ENCODE results near the gene MNX1.

Gene MNX1

GRCh38 chr7:157014635-157015555 lies 4.4 kb upstream of the MNX1 start:
- no peak for DNase-seq (ENCODE audit: low spot score)

- DNase-seq (ENCODE audit: low spot score): peak; percentile 11
These were observed 3.4 kb upstream of the MNX1 start for GRCh38 chr7:157013602-157014549.

GRCh38 chr7:157013101-157013500 lies 2.6 kb upstream of the MNX1 start:
- no peak for DNase-seq (ENCODE audit: low spot score)

GRCh38 chr7:157012113-157012547 lies 1.7 kb upstream of the MNX1 start:
- DNase-seq (ENCODE audit: low spot score): peak; percentile 65

- peak; percentile 76 for DNase-seq (ENCODE audit: low spot score)
These were observed 1.1 kb upstream of the MNX1 start for GRCh38 chr7:157011333-157012112.

GRCh38 chr7:157009778-157010587 lies 480 bp downstream of the MNX1 start:
- no peak for DNase-seq (ENCODE audit: low spot score)

GRCh38 chr7:157009170-157009777 lies 1.2 kb downstream of the MNX1 start:
- DNase-seq (ENCODE audit: low spot score): peak; percentile 62

GRCh38 chr7:157008206-157009169 lies 2.0 kb downstream of the MNX1 start:
- no peak for DNase-seq (ENCODE audit: low spot score)

- DNase-seq (ENCODE audit: low spot score): peak; percentile 59
These were observed 2.9 kb downstream of the MNX1 start for GRCh38 chr7:157007470-157008066.

GRCh38 chr7:157006829-157007469 lies 3.5 kb downstream of the MNX1 start:
- no peak for DNase-seq (ENCODE audit: low spot score)

- no peak for DNase-seq (ENCODE audit: low spot score)
These were observed 4.2 kb downstream of the MNX1 start for GRCh38 chr7:157006205-157006747.

- no peak for DNase-seq (ENCODE audit: low spot score)
These were observed 4.8 kb downstream of the MNX1 start for GRCh38 chr7:157005456-157006204.

- DNase-seq (ENCODE audit: low spot score): no peak
These were observed 5.7 kb downstream of the MNX1 start for GRCh38 chr7:157004521-157005455.

- no peak for DNase-seq (ENCODE audit: low spot score)
These were observed 6.5 kb downstream of the MNX1 start for GRCh38 chr7:157003756-157004520.

- DNase-seq (ENCODE audit: low spot score): no peak
These were observed 7.1 kb downstream of the MNX1 start for GRCh38 chr7:157003445-157003755.
